ENCODE measurements around the gene PTK7. TPM values are rescaled to one million over a fixed set of nuclear protein-coding genes. Genes with fewer than 3 reads are reported as not detected.

Gene PTK7
- total and polyA plus RNA-seq, 2 experiments from 2014 or later: 46.1 to 147 TPM

DNA sequence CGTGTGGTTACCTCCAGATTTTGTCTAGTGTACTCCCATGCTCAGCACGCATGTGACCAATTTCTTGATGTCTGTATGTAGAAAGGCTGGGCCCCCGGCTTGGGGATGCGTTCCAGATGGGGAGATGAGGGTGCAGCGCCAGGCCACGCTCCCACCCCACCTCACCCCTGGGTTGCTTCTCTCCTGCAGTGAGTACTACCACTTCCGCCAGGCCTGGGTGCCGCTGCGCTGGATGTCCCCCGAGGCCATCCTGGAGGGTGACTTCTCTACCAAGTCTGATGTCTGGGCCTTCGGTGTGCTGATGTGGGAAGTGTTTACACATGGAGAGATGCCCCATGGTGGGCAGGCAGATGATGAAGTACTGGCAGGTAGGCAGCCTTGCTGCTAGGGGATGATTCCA, 83.5 kb downstream of the PTK7 start:
- H3K4me1 Mint-ChIP-seq: no peaks in the 10 kb centered on the region
- Histone ChIP-seq H4K20me1 (replicated peaks; ENCODE audit: insufficient read depth) (no peaks in the 10 kb centered on the region), H3K79me2 (replicated peaks; ENCODE audit: insufficient read depth) (no peaks in the 10 kb centered on the region), H3K4me1 (ENCODE audit: insufficient read depth) (no peaks in the 10 kb centered on the region), H2AFZ (no peak overlapping the region), H3K27ac (ENCODE audit: low read depth) (no peak overlapping the region), H3K4me2 (no peak overlapping the region), H3K27me3 (ENCODE audit: insufficient read depth) (no peaks in the 10 kb centered on the region), H3F3A (replicated peaks; ENCODE audit: low read depth) (no peaks in the 10 kb centered on the region), H3K36me3 (ENCODE audit: insufficient read depth) (no peaks in the 10 kb centered on the region), H3K9me2 (ENCODE audit: insufficient read depth) (no peaks in the 10 kb centered on the region), H3K4me3 (no peak overlapping the region)
- no peak overlapping the region for H3K4me3 Mint-ChIP-seq
- TF ChIP-seq NANOG (IDR thresholded peaks at IDR 0.05; ENCODE audit: borderline replicate concordance) (no peak), ZNF331 (CRISPR knock-in tag; IDR thresholded peaks at IDR 0.05; ENCODE audit: low read depth) (no peak), EZH2phosphoT487 (IDR thresholded peaks at IDR 0.05; ENCODE audit: unreplicated experiment) (no peak), JUNB (IDR thresholded peaks at IDR 0.05; ENCODE audit: unreplicated experiment) (no peak), STAT1 (IDR thresholded peaks at IDR 0.05; ENCODE audit: unreplicated experiment) (no peak)
- TF ChIP-seq, protein P1, sequence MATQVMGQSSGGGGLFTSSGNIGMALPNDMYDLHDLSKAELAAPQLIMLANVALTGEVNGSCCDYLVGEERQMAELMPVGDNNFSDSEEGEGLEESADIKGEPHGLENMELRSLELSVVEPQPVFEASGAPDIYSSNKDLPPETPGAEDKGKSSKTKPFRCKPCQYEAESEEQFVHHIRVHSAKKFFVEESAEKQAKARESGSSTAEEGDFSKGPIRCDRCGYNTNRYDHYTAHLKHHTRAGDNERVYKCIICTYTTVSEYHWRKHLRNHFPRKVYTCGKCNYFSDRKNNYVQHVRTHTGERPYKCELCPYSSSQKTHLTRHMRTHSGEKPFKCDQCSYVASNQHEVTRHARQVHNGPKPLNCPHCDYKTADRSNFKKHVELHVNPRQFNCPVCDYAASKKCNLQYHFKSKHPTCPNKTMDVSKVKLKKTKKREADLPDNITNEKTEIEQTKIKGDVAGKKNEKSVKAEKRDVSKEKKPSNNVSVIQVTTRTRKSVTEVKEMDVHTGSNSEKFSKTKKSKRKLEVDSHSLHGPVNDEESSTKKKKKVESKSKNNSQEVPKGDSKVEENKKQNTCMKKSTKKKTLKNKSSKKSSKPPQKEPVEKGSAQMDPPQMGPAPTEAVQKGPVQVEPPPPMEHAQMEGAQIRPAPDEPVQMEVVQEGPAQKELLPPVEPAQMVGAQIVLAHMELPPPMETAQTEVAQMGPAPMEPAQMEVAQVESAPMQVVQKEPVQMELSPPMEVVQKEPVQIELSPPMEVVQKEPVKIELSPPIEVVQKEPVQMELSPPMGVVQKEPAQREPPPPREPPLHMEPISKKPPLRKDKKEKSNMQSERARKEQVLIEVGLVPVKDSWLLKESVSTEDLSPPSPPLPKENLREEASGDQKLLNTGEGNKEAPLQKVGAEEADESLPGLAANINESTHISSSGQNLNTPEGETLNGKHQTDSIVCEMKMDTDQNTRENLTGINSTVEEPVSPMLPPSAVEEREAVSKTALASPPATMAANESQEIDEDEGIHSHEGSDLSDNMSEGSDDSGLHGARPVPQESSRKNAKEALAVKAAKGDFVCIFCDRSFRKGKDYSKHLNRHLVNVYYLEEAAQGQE (IDR thresholded peaks at IDR 0.05; ENCODE audit: unreplicated experiment): no peak
- TF ChIP-seq, protein P2, sequence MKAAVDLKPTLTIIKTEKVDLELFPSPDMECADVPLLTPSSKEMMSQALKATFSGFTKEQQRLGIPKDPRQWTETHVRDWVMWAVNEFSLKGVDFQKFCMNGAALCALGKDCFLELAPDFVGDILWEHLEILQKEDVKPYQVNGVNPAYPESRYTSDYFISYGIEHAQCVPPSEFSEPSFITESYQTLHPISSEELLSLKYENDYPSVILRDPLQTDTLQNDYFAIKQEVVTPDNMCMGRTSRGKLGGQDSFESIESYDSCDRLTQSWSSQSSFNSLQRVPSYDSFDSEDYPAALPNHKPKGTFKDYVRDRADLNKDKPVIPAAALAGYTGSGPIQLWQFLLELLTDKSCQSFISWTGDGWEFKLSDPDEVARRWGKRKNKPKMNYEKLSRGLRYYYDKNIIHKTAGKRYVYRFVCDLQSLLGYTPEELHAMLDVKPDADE (IDR thresholded peaks at IDR 0.05): no peak
- TF ChIP-seq, protein P3, sequence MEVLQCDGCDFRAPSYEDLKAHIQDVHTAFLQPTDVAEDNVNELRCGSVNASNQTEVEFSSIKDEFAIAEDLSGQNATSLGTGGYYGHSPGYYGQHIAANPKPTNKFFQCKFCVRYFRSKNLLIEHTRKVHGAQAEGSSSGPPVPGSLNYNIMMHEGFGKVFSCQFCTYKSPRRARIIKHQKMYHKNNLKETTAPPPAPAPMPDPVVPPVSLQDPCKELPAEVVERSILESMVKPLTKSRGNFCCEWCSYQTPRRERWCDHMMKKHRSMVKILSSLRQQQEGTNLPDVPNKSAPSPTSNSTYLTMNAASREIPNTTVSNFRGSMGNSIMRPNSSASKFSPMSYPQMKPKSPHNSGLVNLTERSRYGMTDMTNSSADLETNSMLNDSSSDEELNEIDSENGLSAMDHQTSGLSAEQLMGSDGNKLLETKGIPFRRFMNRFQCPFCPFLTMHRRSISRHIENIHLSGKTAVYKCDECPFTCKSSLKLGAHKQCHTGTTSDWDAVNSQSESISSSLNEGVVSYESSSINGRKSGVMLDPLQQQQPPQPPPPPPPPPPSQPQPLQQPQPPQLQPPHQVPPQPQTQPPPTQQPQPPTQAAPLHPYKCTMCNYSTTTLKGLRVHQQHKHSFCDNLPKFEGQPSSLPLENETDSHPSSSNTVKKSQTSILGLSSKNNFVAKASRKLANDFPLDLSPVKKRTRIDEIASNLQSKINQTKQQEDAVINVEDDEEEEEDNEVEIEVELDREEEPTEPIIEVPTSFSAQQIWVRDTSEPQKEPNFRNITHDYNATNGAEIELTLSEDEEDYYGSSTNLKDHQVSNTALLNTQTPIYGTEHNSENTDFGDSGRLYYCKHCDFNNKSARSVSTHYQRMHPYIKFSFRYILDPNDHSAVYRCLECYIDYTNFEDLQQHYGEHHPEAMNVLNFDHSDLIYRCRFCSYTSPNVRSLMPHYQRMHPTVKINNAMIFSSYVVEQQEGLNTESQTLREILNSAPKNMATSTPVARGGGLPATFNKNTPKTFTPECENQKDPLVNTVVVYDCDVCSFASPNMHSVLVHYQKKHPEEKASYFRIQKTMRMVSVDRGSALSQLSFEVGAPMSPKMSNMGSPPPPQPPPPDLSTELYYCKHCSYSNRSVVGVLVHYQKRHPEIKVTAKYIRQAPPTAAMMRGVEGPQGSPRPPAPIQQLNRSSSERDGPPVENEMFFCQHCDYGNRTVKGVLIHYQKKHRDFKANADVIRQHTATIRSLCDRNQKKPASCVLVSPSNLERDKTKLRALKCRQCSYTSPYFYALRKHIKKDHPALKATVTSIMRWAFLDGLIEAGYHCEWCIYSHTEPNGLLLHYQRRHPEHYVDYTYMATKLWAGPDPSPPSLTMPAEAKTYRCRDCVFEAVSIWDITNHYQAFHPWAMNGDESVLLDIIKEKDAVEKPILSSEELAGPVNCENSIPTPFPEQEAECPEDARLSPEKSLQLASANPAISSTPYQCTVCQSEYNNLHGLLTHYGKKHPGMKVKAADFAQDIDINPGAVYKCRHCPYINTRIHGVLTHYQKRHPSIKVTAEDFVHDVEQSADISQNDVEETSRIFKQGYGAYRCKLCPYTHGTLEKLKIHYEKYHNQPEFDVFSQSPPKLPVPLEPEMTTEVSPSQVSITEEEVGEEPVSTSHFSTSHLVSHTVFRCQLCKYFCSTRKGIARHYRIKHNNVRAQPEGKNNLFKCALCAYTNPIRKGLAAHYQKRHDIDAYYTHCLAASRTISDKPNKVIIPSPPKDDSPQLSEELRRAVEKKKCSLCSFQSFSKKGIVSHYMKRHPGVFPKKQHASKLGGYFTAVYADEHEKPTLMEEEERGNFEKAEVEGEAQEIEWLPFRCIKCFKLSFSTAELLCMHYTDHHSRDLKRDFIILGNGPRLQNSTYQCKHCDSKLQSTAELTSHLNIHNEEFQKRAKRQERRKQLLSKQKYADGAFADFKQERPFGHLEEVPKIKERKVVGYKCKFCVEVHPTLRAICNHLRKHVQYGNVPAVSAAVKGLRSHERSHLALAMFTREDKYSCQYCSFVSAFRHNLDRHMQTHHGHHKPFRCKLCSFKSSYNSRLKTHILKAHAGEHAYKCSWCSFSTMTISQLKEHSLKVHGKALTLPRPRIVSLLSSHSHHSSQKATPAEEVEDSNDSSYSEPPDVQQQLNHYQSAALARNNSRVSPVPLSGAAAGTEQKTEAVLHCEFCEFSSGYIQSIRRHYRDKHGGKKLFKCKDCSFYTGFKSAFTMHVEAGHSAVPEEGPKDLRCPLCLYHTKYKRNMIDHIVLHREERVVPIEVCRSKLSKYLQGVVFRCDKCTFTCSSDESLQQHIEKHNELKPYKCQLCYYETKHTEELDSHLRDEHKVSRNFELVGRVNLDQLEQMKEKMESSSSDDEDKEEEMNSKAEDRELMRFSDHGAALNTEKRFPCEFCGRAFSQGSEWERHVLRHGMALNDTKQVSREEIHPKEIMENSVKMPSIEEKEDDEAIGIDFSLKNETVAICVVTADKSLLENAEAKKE (CRISPR knock-in tag; IDR thresholded peaks at IDR 0.05): no peak
- H3K9me3 Mint-ChIP-seq: no peaks in the 10 kb centered on the region
- DNase-seq (ENCODE audit: low spot score): no peak
- no peak for ATAC-seq
- peaks cover 3% of the 10 kb centered on the region for H3K27me3 Mint-ChIP-seq (ENCODE audit: insufficient read depth, low read depth, poor library complexity)
- peaks cover 9% of the 10 kb centered on the region for H3K36me3 Mint-ChIP-seq (ENCODE audit: low read depth)
- H3K27ac Mint-ChIP-seq: no peak overlapping the region

Data from GM23338 (cell line).